Activated naive CD8-positive, alpha-beta T cell (primary cell): ENCODE measurements around the gene SH3PXD2A.
"Not testable (repeated sequence)": the region's sequence is repeated elsewhere in the genome, so short reads cannot be mapped to it uniquely, and the experiment has no call there.

Source experiments
- H3K27ac Mint-ChIP-seq: one replicate; pipeline ENCODE4 v1.8.0; 2021; ENCODE audit warnings: mixed read lengths
- H3K27me3 Mint-ChIP-seq: one replicate; pipeline ENCODE4 v1.8.0; 2021; ENCODE audit warnings: mixed read lengths
- H3K36me3 Mint-ChIP-seq: one replicate; pipeline ENCODE4 v1.8.0; 2021; ENCODE audit warnings: mixed read lengths
- H3K4me1 Mint-ChIP-seq: one replicate; pipeline ENCODE4 v1.8.0; 2021; ENCODE audit warnings: low read depth, mixed read lengths
- H3K4me3 Mint-ChIP-seq: one replicate; pipeline ENCODE4 v1.8.0; 2021; ENCODE audit warnings: mild to moderate bottlenecking, mixed read lengths
- H3K9me3 Mint-ChIP-seq: one replicate; pipeline ENCODE4 v1.8.0; 2021; ENCODE audit warnings: low read depth, mixed read lengths

The SH3PXD2A gene

GRCh38 chr10:103746598-103746997 lies 108.8 kb downstream of the SH3PXD2A start:
- Mint-ChIP-seq H3K9me3 (no peaks in the 10 kb centered on the region), H3K4me1 (peaks cover 11% of the 10 kb centered on the region), H3K36me3 (peaks cover 3% of the 10 kb centered on the region), H3K4me3 (no peak overlapping the region), H3K27me3 (no peaks in the 10 kb centered on the region), H3K27ac (no peak overlapping the region)

- peaks cover 3% of the 10 kb centered on the region for H3K36me3 Mint-ChIP-seq
- peak overlapping the region; percentile 68 for H3K27ac Mint-ChIP-seq
- H3K4me1 Mint-ChIP-seq: peaks cover 11% of the 10 kb centered on the region
- no peaks in the 10 kb centered on the region for H3K9me3 Mint-ChIP-seq
- H3K4me3 Mint-ChIP-seq: no peak overlapping the region
- no peaks in the 10 kb centered on the region for H3K27me3 Mint-ChIP-seq
These were observed 109.8 kb downstream of the SH3PXD2A start for GRCh38 chr10:103745341-103746247.

GRCh38 chr10:103742824-103743223 lies 112.6 kb downstream of the SH3PXD2A start:
- no peak overlapping the region for H3K4me3 Mint-ChIP-seq
- no peaks in the 10 kb centered on the region for H3K27me3 Mint-ChIP-seq
- H3K4me1 Mint-ChIP-seq: peaks cover 6% of the 10 kb centered on the region
- no peak overlapping the region for H3K27ac Mint-ChIP-seq
- no peaks in the 10 kb centered on the region for H3K9me3 Mint-ChIP-seq
- H3K36me3 Mint-ChIP-seq: no peaks in the 10 kb centered on the region

GRCh38 chr10:103740611-103741010 lies 114.8 kb downstream of the SH3PXD2A start:
- Mint-ChIP-seq H3K4me1 (peaks cover 1% of the 10 kb centered on the region), H3K27me3 (no peaks in the 10 kb centered on the region), H3K27ac (no peak overlapping the region), H3K4me3 (no peak overlapping the region), H3K9me3 (no peaks in the 10 kb centered on the region), H3K36me3 (no peaks in the 10 kb centered on the region)

- Mint-ChIP-seq H3K4me3 (no peak overlapping the region), H3K27ac (no peak overlapping the region), H3K4me1 (no peaks in the 10 kb centered on the region), H3K9me3 (no peaks in the 10 kb centered on the region), H3K27me3 (no peaks in the 10 kb centered on the region), H3K36me3 (no peaks in the 10 kb centered on the region)
These were observed 116.2 kb downstream of the SH3PXD2A start for GRCh38 chr10:103739039-103739764.

- H3K27me3 Mint-ChIP-seq: no peaks in the 10 kb centered on the region
- no peaks in the 10 kb centered on the region for H3K9me3 Mint-ChIP-seq
- H3K36me3 Mint-ChIP-seq: no peaks in the 10 kb centered on the region
- no peak overlapping the region for H3K27ac Mint-ChIP-seq
- H3K4me3 Mint-ChIP-seq: no peak overlapping the region
- H3K4me1 Mint-ChIP-seq: no peaks in the 10 kb centered on the region
These were observed 117.5 kb downstream of the SH3PXD2A start for GRCh38 chr10:103737735-103738367.

- no peak overlapping the region for H3K4me3 Mint-ChIP-seq
- no peak overlapping the region for H3K27ac Mint-ChIP-seq
- no peaks in the 10 kb centered on the region for H3K9me3 Mint-ChIP-seq
- H3K27me3 Mint-ChIP-seq: no peaks in the 10 kb centered on the region
- H3K36me3 Mint-ChIP-seq: no peaks in the 10 kb centered on the region
- H3K4me1 Mint-ChIP-seq: no peaks in the 10 kb centered on the region
These were observed 118.6 kb downstream of the SH3PXD2A start for GRCh38 chr10:103736763-103737162.

- Mint-ChIP-seq H3K27ac (no peak overlapping the region), H3K36me3 (no peaks in the 10 kb centered on the region), H3K9me3 (no peaks in the 10 kb centered on the region), H3K4me1 (no peaks in the 10 kb centered on the region), H3K27me3 (no peaks in the 10 kb centered on the region), H3K4me3 (no peak overlapping the region)
These were observed 119.3 kb downstream of the SH3PXD2A start for GRCh38 chr10:103736044-103736443.

GRCh38 chr10:103734731-103735130 lies 120.6 kb downstream of the SH3PXD2A start:
- Mint-ChIP-seq H3K9me3 (no peaks in the 10 kb centered on the region), H3K4me1 (no peaks in the 10 kb centered on the region), H3K27ac (no peak overlapping the region), H3K36me3 (no peaks in the 10 kb centered on the region), H3K4me3 (no peak overlapping the region), H3K27me3 (no peaks in the 10 kb centered on the region)

GRCh38 chr10:103733045-103733419 lies 122.3 kb downstream of the SH3PXD2A start:
- Mint-ChIP-seq H3K4me1 (no peaks in the 10 kb centered on the region), H3K36me3 (no peaks in the 10 kb centered on the region), H3K27me3 (no peaks in the 10 kb centered on the region), H3K9me3 (no peaks in the 10 kb centered on the region), H3K4me3 (no peak overlapping the region), H3K27ac (no peak overlapping the region)

- no peaks in the 10 kb centered on the region for H3K27me3 Mint-ChIP-seq
- H3K36me3 Mint-ChIP-seq: no peaks in the 10 kb centered on the region
- H3K9me3 Mint-ChIP-seq: no peaks in the 10 kb centered on the region
- no peak overlapping the region for H3K4me3 Mint-ChIP-seq
- H3K4me1 Mint-ChIP-seq: no peaks in the 10 kb centered on the region
- H3K27ac Mint-ChIP-seq: no peak overlapping the region
These were observed 122.9 kb downstream of the SH3PXD2A start for GRCh38 chr10:103732339-103733044.

- H3K4me3 Mint-ChIP-seq: no peak overlapping the region
- no peak overlapping the region for H3K27ac Mint-ChIP-seq
- no peaks in the 10 kb centered on the region for H3K27me3 Mint-ChIP-seq
- no peaks in the 10 kb centered on the region for H3K9me3 Mint-ChIP-seq
- H3K36me3 Mint-ChIP-seq: no peaks in the 10 kb centered on the region
- H3K4me1 Mint-ChIP-seq: no peaks in the 10 kb centered on the region
These were observed 123.6 kb downstream of the SH3PXD2A start for GRCh38 chr10:103731609-103732270.

- H3K9me3 Mint-ChIP-seq, H3K4me1 Mint-ChIP-seq, H3K27me3 Mint-ChIP-seq, H3K36me3 Mint-ChIP-seq, H3K27ac Mint-ChIP-seq, H3K4me3 Mint-ChIP-seq: not testable (repeated sequence)
These were observed 124.3 kb downstream of the SH3PXD2A start for GRCh38 chr10:103731026-103731425.

GRCh38 chr10:103729851-103730250 lies 125.5 kb downstream of the SH3PXD2A start:
- Mint-ChIP-seq H3K4me3 (no peak overlapping the region), H3K36me3 (no peaks in the 10 kb centered on the region), H3K4me1 (no peaks in the 10 kb centered on the region), H3K9me3 (no peaks in the 10 kb centered on the region), H3K27me3 (no peaks in the 10 kb centered on the region), H3K27ac (no peak overlapping the region)
